Right lobe of liver (tissue), 4 donors: ENCODE data around the gene ZBTB7C.

Source experiments
- POLR2A ChIP-seq: fragments of 450-650 bp; IDR thresholded peaks from one replicate; pipeline ENCODE4 v1.6.1; 2017; ENCODE audit warnings: antibody characterized with exemption, mild to moderate bottlenecking
- TF ChIP-seq, protein P1 (sequence below), 4 donors: fragments of 200-600 bp in 3 of 4; fragments of 450-650 bp in 1 of 4; IDR thresholded peaks; one replicate each; pipeline versions ENCODE4 v1.5.1 to v1.8.0; 2016 to 2022; ENCODE audit warnings: antibody characterized with exemption in 4 of 4, mild to moderate bottlenecking in 2 of 4
- donor health status: DM: no; HTN: no; CAD: no.
- donor health status: DM: no; HTN: no; CAD: no.
- donor health status: DM: no; HTN: yes; CAD: no.

DNA sequence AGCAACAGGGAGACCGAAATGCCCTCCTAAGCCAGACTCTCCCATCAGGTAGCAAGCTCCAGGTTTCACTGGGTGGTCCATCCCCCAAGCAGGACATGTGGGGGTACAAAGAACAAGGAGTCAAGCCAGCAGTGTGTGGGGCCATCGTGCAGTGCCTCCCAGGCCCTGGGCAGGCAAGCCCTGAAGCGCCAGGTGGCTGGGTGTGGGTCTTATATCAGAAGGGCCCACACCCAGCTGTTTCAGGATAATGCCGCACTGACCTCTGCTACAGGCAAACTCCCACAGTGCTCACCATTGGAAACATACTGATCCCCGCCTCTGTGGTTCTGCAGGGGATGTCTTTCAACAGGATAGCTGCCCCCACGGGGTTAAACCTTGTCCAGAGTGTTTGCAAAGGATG, 304.5 kb downstream of the ZBTB7C start:
- TF ChIP-seq, protein P1, sequence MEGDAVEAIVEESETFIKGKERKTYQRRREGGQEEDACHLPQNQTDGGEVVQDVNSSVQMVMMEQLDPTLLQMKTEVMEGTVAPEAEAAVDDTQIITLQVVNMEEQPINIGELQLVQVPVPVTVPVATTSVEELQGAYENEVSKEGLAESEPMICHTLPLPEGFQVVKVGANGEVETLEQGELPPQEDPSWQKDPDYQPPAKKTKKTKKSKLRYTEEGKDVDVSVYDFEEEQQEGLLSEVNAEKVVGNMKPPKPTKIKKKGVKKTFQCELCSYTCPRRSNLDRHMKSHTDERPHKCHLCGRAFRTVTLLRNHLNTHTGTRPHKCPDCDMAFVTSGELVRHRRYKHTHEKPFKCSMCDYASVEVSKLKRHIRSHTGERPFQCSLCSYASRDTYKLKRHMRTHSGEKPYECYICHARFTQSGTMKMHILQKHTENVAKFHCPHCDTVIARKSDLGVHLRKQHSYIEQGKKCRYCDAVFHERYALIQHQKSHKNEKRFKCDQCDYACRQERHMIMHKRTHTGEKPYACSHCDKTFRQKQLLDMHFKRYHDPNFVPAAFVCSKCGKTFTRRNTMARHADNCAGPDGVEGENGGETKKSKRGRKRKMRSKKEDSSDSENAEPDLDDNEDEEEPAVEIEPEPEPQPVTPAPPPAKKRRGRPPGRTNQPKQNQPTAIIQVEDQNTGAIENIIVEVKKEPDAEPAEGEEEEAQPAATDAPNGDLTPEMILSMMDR (IDR thresholded peaks at IDR 0.05), result no peak
- TF ChIP-seq POLR2A, result no peak
